BLaER1 (cell line): Measurements from ENCODE around the gene ATP10B.

ENCODE experiments used
- H3K27ac ChIP-seq: shearing (Covaris generic); formaldehyde crosslinking; 2 replicates; pipeline ENCODE4 v1.8.1; 2022
- H3K27me3 ChIP-seq: shearing (Covaris generic); formaldehyde crosslinking; 2 replicates; pipeline ENCODE4 v1.8.1; 2022
- H3K36me3 ChIP-seq: shearing (Covaris generic); formaldehyde crosslinking; 2 replicates; pipeline ENCODE4 v1.8.1; 2022
- H3K4me1 ChIP-seq: shearing (Covaris generic); formaldehyde crosslinking; 2 replicates; pipeline ENCODE4 v1.8.1; 2022
- H3K4me2 ChIP-seq: shearing (Covaris generic); formaldehyde crosslinking; 2 replicates; pipeline ENCODE4 v1.8.1; 2022
- H3K4me3 ChIP-seq: shearing (Covaris generic); formaldehyde crosslinking; 2 replicates; pipeline ENCODE4 v1.8.1; 2022
- H3K9ac ChIP-seq: shearing (Covaris generic); formaldehyde crosslinking; 2 replicates; pipeline ENCODE4 v1.8.1; 2022
- H3K9me3 ChIP-seq: shearing (Covaris generic); formaldehyde crosslinking; 2 replicates; pipeline ENCODE4 v1.8.1; 2022
- H4K20me1 ChIP-seq: shearing (Covaris generic); formaldehyde crosslinking; 2 replicates; pipeline ENCODE4 v1.8.1; 2022
- Cebpa-rat ChIP-seq: shearing (Covaris generic); IDR thresholded peaks from 2 replicates; pipeline ENCODE4 v1.8.1; 2022

ATP10B gene

GRCh38 chr5:160626322-160626721 lies 225.7 kb downstream of the ATP10B start:
- no peaks in the 10 kb centered on the region for H3K27me3 ChIP-seq
- no peaks in the 10 kb centered on the region for H3K9me3 ChIP-seq
- H3K27ac ChIP-seq, result no peak overlapping the region
- no peak overlapping the region for H3K9ac ChIP-seq
- H3K36me3 ChIP-seq, result no peaks in the 10 kb centered on the region
- no peak for TF ChIP-seq Cebpa-rat
- no peaks in the 10 kb centered on the region for H4K20me1 ChIP-seq
- H3K4me1 ChIP-seq, result peaks cover 8% of the 10 kb centered on the region
- no peak overlapping the region for H3K4me3 ChIP-seq
- no peak overlapping the region for H3K4me2 ChIP-seq

DNA sequence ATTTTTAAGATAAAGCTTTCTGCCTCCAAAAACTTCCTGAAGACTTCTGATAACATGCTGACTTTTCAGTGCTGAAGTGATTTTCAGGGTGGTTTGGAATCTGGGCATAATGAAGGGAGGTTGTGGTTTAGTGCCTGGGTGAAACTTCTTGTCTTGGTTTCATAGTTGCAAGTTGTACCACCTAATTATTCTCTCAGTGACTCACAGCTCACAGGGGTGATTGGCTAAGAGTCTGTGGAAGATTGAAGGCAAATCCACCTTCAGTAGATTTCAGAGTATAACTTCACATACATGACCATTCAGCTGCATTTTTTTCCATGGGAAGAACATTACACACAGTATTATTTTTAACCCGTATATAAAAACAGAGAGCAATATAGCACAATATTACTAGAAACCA lies 230.5 kb downstream of the ATP10B start:
- Histone ChIP-seq H3K4me3 (no peak overlapping the region), H3K4me1 (peaks cover 9% of the 10 kb centered on the region; the same call in 1 of the 2 replicates), H3K4me2 (no peak overlapping the region), H3K27ac (no peak overlapping the region), H3K27me3 (no peaks in the 10 kb centered on the region), H3K9me3 (no peaks in the 10 kb centered on the region), H4K20me1 (no peaks in the 10 kb centered on the region), H3K36me3 (no peaks in the 10 kb centered on the region), H3K9ac (no peak overlapping the region)
- TF ChIP-seq Cebpa-rat, result no peak

DNA sequence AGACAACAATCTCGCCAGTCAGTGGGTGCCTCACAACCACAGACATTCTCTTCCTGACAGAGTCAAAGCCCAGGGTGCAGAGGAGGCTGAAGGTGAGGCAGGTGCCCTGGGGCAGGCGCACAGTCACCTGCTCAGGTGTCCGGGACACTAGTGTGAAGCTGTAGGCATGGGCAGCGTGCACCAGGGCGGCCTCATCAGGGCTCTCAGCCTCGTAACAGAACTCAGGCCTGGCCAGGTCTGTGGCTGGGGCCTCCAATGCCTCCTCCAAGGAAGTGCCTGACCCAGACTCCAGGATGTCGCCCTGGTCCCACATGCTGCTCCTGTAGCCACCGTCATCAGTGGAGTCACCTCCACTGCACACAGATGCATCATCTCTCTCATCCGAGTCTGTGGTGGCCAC lies 231.6 kb downstream of the ATP10B start:
- Histone ChIP-seq H3K4me3 (no peak overlapping the region), H3K4me2 (no peak overlapping the region), H3K9ac (no peak overlapping the region), H3K27me3 (no peaks in the 10 kb centered on the region), H4K20me1 (no peaks in the 10 kb centered on the region), H3K9me3 (no peaks in the 10 kb centered on the region), H3K27ac (no peak overlapping the region), H3K4me1 (peaks cover 9% of the 10 kb centered on the region; the same call in 1 of the 2 replicates), H3K36me3 (no peaks in the 10 kb centered on the region)
- no peak for TF ChIP-seq Cebpa-rat

DNA sequence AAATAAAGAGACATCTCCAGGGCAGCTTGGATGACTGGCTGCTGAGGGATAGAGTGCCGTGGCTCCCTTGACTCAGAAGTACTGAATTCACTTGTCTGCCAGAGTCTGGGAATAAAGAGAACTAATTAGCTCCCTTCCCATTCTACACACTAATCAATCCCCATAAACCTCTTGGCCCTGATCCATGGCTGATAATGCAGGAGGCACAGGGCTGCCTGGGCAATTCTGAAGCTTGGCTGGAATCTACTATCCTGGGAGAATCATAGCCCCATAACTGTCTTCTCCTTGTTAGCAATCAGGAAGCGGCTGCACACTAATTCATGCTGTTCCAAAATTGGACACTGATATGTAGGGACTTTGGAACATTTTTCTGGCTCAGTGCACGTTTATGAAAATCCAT lies 232.6 kb downstream of the ATP10B start:
- H3K27ac ChIP-seq, result no peak overlapping the region
- no peaks in the 10 kb centered on the region for H3K9me3 ChIP-seq
- no peaks in the 10 kb centered on the region for H3K27me3 ChIP-seq
- no peak for TF ChIP-seq Cebpa-rat
- H3K4me2 ChIP-seq, result no peak overlapping the region
- no peak overlapping the region for H3K9ac ChIP-seq
- H3K4me1 ChIP-seq, result peaks cover 9% of the 10 kb centered on the region; the same call in 1 of the 2 replicates
- no peaks in the 10 kb centered on the region for H4K20me1 ChIP-seq
- H3K4me3 ChIP-seq, result no peak overlapping the region
- H3K36me3 ChIP-seq, result no peaks in the 10 kb centered on the region

DNA sequence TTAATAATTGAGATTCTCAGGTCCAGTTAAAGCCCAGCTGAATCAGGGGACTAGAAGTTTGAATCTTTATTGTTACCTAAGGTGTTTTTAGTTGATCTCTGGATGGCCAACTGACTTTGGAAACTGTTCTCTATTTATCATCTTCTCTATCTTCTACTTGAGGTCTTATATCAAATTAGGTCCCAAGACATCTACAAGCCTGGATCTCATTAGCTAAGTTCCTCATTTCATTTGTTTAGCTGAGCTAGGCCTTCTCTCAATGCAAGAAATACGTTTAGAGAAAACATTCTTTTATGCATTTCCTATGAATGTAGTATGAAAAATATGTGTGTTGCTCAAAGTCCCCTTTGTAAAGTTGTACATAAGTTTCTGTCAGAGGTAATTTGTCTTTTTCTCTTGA lies 233.7 kb downstream of the ATP10B start:
- no peaks in the 10 kb centered on the region for H3K27me3 ChIP-seq
- no peaks in the 10 kb centered on the region for H4K20me1 ChIP-seq
- peaks cover 9% of the 10 kb centered on the region; the same call in 1 of the 2 replicates for H3K4me1 ChIP-seq
- no peak for TF ChIP-seq Cebpa-rat
- H3K27ac ChIP-seq, result no peak overlapping the region
- H3K36me3 ChIP-seq, result no peaks in the 10 kb centered on the region
- no peak overlapping the region for H3K4me3 ChIP-seq
- no peak overlapping the region for H3K9ac ChIP-seq
- H3K9me3 ChIP-seq, result no peaks in the 10 kb centered on the region
- H3K4me2 ChIP-seq, result no peak overlapping the region

GRCh38 chr5:160616712-160617497 lies 235.1 kb downstream of the ATP10B start:
- Histone ChIP-seq H3K4me1 (peaks cover 9% of the 10 kb centered on the region; the same call in 1 of the 2 replicates), H3K27me3 (no peaks in the 10 kb centered on the region), H4K20me1 (no peaks in the 10 kb centered on the region), H3K9ac (no peak overlapping the region), H3K9me3 (no peaks in the 10 kb centered on the region), H3K36me3 (no peaks in the 10 kb centered on the region), H3K4me3 (no peak overlapping the region), H3K27ac (no peak overlapping the region), H3K4me2 (no peak overlapping the region)
- TF ChIP-seq Cebpa-rat, result no peak

DNA sequence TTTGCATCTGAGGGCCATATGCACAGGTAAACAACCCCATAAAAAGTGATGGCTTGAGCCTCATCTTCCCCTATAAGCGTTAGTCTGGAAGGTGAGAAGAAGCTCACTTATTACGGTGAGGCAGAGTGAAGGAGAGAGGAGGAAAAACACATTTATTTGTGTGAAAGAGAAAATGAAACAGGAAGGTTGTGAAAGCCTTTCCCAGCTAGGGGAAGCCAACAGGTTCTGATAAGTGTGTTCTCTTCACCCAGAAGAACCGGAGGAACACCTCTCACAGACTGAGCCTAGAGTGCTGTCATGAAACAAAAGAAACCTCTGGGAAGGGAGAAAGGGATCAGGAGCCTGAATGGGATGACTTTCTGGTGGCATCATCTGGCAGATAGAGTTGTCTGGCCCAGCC lies 237.9 kb downstream of the ATP10B start:
- Histone ChIP-seq H3K4me1 (peaks cover 9% of the 10 kb centered on the region; the same call in 1 of the 2 replicates), H3K27ac (no peak overlapping the region), H3K27me3 (no peaks in the 10 kb centered on the region), H3K9me3 (no peaks in the 10 kb centered on the region), H3K9ac (no peak overlapping the region), H3K4me2 (no peak overlapping the region), H3K36me3 (no peaks in the 10 kb centered on the region), H4K20me1 (no peaks in the 10 kb centered on the region), H3K4me3 (no peak overlapping the region)
- no peak for TF ChIP-seq Cebpa-rat

DNA sequence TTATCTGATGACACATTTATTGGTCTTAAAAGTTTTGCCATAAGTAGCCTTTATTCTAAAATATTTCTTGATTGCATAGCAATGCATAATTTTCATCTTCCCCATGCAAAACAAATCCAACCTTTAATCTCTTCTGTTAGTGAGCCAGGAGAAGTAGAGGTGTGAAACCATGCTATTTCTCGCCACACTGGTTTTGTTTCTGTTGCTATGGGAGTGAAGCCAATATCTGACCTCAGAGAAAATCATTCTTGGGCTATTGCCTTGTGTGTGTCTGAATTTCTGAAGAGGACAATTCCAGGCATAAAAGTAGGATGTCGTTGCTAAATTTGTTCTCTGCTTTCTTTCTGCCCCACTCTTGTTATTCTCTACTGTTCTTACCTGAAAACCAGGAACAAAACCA lies 246.7 kb downstream of the ATP10B start:
- no peaks in the 10 kb centered on the region for H3K27me3 ChIP-seq

GRCh38 chr5:160604484-160604883 lies 247.5 kb downstream of the ATP10B start:
- Histone ChIP-seq H3K36me3 (no peaks in the 10 kb centered on the region), H3K27me3 (no peaks in the 10 kb centered on the region), H4K20me1 (no peaks in the 10 kb centered on the region), H3K4me3 (no peak overlapping the region), H3K9me3 (no peaks in the 10 kb centered on the region), H3K4me1 (no peaks in the 10 kb centered on the region), H3K4me2 (no peak overlapping the region), H3K27ac (no peak overlapping the region), H3K9ac (no peak overlapping the region)
- TF ChIP-seq Cebpa-rat, result no peak

More for the DNA sequence above, 246.7 kb downstream of the ATP10B start:
- H3K9me3 ChIP-seq, result no peaks in the 10 kb centered on the region
- no peak overlapping the region for H3K4me2 ChIP-seq
- H3K36me3 ChIP-seq, result no peaks in the 10 kb centered on the region
- H3K4me3 ChIP-seq, result no peak overlapping the region
- no peaks in the 10 kb centered on the region for H4K20me1 ChIP-seq
- H3K9ac ChIP-seq, result no peak overlapping the region
- TF ChIP-seq Cebpa-rat, result no peak
- H3K27ac ChIP-seq, result no peak overlapping the region
- no peaks in the 10 kb centered on the region for H3K4me1 ChIP-seq

GRCh38 chr5:160602744-160603143 lies 249.3 kb downstream of the ATP10B start:
- Histone ChIP-seq H3K4me2 (no peak overlapping the region), H3K9ac (no peak overlapping the region), H4K20me1 (no peaks in the 10 kb centered on the region), H3K36me3 (no peaks in the 10 kb centered on the region), H3K4me3 (no peak overlapping the region), H3K9me3 (no peaks in the 10 kb centered on the region), H3K4me1 (no peaks in the 10 kb centered on the region), H3K27me3 (no peaks in the 10 kb centered on the region), H3K27ac (no peak overlapping the region)
- no peak for TF ChIP-seq Cebpa-rat
